Gastroesophageal sphincter (tissue), 4 donors: ENCODE measurements around the gene CH25H. TPM values are rescaled to one million over a fixed set of nuclear protein-coding genes. Genes with fewer than 3 reads are reported as not detected.

Experiments
- ATAC-seq: fragments of 150-250 bp; one replicate; pipeline ENCODE4 v1.9.1; 2016; ENCODE audit warnings: mild to moderate bottlenecking, moderate library complexity
- H3K27ac ChIP-seq, 4 donors: fragments of 200-600 bp; sonication (generic) in 3 of 4; 1 replicate in 3 of 4; 2 replicates in 1 of 4; pipeline ENCODE4 v1.5.1; 2016 to 2019
- H3K27me3 ChIP-seq: fragments of 200-600 bp; sonication (generic); one replicate; pipeline ENCODE4 v1.5.1; 2019
- H3K36me3 ChIP-seq, 2 donors: fragments of 200-600 bp; sonication (generic); one replicate each; pipeline ENCODE4 v1.5.1; 2019; ENCODE audit warnings: control low read depth in 1 of 2
- H3K4me1 ChIP-seq, 3 donors: fragments of 200-600 bp; sonication (generic); 1 replicate in 2 of 3; 2 replicates in 1 of 3; pipeline ENCODE4 v1.5.1; 2016 to 2019; ENCODE audit warnings: control low read depth in 2 of 3
- H3K4me3 ChIP-seq, 2 donors: fragments of 200-600 bp; sonication (generic); one replicate each; pipeline ENCODE4 v1.5.1; 2019; ENCODE audit warnings: mild to moderate bottlenecking in 1 of 2, moderate library complexity in 1 of 2
- H3K9me3 ChIP-seq, 3 donors: fragments of 200-600 bp; sonication (generic); one replicate each; pipeline ENCODE4 v1.5.1; 2017 to 2019; ENCODE audit warnings: control low read depth in 2 of 3
- EP300 ChIP-seq: sonication (generic); formaldehyde crosslinking; IDR thresholded peaks from one replicate; pipeline ENCODE4 v1.6.1; 2017; ENCODE audit warnings: antibody characterized with exemption, mild to moderate bottlenecking
- POLR2A ChIP-seq, 2 donors: fragments of 450-650 bp; IDR thresholded peaks; one replicate each; pipeline ENCODE4 v1.6.1; 2017; ENCODE audit warnings: antibody characterized with exemption in 2 of 2, mild to moderate bottlenecking in 2 of 2, moderate library complexity in 1 of 2
- POLR2AphosphoS5 ChIP-seq: sonication (generic); formaldehyde crosslinking; IDR thresholded peaks from one replicate; pipeline ENCODE4 v1.6.1; 2017; ENCODE audit warnings: antibody characterized with exemption
- WGBS, 2 donors: methylation state at CpG; one replicate each; pipeline ENCODE4 v1.1.5; 2018; ENCODE audit warnings: low coverage in 1 of 2; 5-methylcytosine and 5-hydroxymethylcytosine counted together
- total RNA-seq, 4 donors: library from RNA; depleted of rRNA; stranded (reverse); fragments of >200 nt; gene quantifications; one replicate each; pipeline ENCODE4 v1.1.0, GENCODE V29; 2016
- TF ChIP-seq, protein P1 (sequence below), 4 experiments: fragments of 200-600 bp in 2 of 4; fragments of 450-650 bp in 2 of 4; sonication (generic) in 1 of 4; IDR thresholded peaks; one replicate each; pipeline ENCODE4 v1.5.1; 2017 to 2019; ENCODE audit warnings: antibody characterized with exemption in 4 of 4, mild to moderate bottlenecking in 2 of 4, moderate library complexity in 2 of 4

The CH25H gene
- total RNA-seq, 4 donors from 2014 or later = 0.93 to 16.8 (median 1.5) TPM

- H3K4me3 ChIP-seq = no peak overlapping the region
- H3K4me1 ChIP-seq = no peaks in the 10 kb centered on the region
- no peak for TF ChIP-seq POLR2A (IDR thresholded peaks at IDR 0.05)
- 72 to 90% methylated on average over 3 of the region's 3 CpGs for WGBS, 2 donors
- no peak for ATAC-seq
- H3K27ac ChIP-seq = no peak overlapping the region
- H3K36me3 ChIP-seq = no peaks in the 10 kb centered on the region
- no peaks in the 10 kb centered on the region for H3K27me3 ChIP-seq
- no peaks in the 10 kb centered on the region for H3K9me3 ChIP-seq
Observed at GRCh38 chr10:89164080-89164479, 43.0 kb downstream of the CH25H start.

DNA sequence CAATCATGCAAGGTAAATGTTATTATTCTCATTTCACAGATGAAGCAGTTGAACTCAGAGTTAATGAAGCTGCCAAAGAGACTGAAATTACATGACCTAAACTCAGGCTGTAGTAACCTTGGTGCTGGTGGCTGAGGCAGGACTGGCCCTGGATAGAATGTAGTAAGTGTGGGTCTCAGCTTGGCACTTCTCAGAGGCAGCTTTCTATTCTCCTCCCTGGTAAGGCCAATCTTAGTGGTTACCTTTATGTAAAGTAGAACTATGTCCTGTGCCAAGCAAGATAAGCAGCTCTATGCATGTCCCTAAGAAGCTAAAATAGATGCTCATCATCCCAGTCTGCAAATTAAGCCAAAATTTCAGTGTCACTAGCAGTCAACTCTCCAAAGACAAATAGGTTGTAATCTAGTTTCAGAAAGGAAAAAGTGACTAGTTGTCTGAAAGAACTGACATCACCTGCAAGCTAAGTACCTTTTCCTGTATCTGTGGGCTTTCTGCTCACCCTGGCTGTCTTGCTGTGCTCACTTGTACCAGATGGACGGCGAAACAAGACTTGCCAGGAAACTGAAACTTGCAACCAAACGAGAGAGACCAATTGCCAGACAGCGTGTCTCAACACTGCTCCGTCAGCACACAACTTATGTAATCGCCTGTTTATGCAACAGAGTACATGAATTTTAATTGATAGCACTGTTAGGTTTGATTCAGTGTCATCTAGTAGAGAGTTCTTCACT lies 43.7 kb downstream of the CH25H start:
- Histone ChIP-seq H3K4me1 (no peaks in the 10 kb centered on the region), H3K36me3 (no peaks in the 10 kb centered on the region), H3K27me3 (no peaks in the 10 kb centered on the region), H3K9me3 (no peaks in the 10 kb centered on the region), H3K27ac (no peak overlapping the region), H3K4me3 (no peak overlapping the region)
- 67 to 72% methylated on average over 4 to 6 of the region's 6 CpGs for WGBS, 2 donors
- TF ChIP-seq EP300 = no peak
- no peak for TF ChIP-seq POLR2A (IDR thresholded peaks at IDR 0.05)
- no peak for TF ChIP-seq POLR2AphosphoS5
- TF ChIP-seq, protein P1, sequence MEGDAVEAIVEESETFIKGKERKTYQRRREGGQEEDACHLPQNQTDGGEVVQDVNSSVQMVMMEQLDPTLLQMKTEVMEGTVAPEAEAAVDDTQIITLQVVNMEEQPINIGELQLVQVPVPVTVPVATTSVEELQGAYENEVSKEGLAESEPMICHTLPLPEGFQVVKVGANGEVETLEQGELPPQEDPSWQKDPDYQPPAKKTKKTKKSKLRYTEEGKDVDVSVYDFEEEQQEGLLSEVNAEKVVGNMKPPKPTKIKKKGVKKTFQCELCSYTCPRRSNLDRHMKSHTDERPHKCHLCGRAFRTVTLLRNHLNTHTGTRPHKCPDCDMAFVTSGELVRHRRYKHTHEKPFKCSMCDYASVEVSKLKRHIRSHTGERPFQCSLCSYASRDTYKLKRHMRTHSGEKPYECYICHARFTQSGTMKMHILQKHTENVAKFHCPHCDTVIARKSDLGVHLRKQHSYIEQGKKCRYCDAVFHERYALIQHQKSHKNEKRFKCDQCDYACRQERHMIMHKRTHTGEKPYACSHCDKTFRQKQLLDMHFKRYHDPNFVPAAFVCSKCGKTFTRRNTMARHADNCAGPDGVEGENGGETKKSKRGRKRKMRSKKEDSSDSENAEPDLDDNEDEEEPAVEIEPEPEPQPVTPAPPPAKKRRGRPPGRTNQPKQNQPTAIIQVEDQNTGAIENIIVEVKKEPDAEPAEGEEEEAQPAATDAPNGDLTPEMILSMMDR (IDR thresholded peaks at IDR 0.05) = no peak
- ATAC-seq = peak; percentile 66

GRCh38 chr10:89162596-89162995 lies 44.5 kb downstream of the CH25H start:
- ATAC-seq = no peak
- TF ChIP-seq POLR2AphosphoS5 (no peak), EP300 (no peak), POLR2A (IDR thresholded peaks at IDR 0.05) (no peak)
- TF ChIP-seq, protein P1 (IDR thresholded peaks at IDR 0.05) = no peak

DNA sequence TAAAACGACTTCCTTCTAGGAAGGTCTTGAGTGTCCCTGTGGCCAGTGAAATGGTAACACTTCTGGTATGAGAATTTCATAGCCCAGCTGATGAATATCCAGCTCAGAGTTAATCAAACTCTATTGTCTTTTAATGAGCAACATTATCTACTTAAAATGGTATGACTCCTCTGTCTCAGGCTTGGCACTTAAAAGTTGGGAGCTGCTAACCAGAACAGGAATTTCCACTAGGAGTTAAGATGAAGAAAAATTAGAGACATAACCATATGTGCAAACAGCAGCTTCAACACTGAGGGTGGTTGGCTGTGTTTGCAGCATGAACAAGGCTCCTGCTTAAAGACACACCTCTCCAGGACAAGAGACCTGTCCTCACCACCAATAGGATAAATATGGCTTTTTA lies 46.8 kb downstream of the CH25H start:
- no peaks in the 10 kb centered on the region for H3K36me3 ChIP-seq
- no peak for ATAC-seq
- WGBS, 2 donors = 82 to 86% methylated on average over 1 of the region's 1 CpG

More at GRCh38 chr10:89162596-89162995, 44.5 kb downstream of the CH25H start:
- no peaks in the 10 kb centered on the region for H3K4me1 ChIP-seq
- no peaks in the 10 kb centered on the region for H3K9me3 ChIP-seq
- no peaks in the 10 kb centered on the region for H3K36me3 ChIP-seq
- H3K4me3 ChIP-seq = no peak overlapping the region
- no peaks in the 10 kb centered on the region for H3K27me3 ChIP-seq
- no peak overlapping the region for H3K27ac ChIP-seq

GRCh38 chr10:89159761-89160160 lies 47.4 kb downstream of the CH25H start:
- Histone ChIP-seq H3K36me3 (no peaks in the 10 kb centered on the region), H3K27ac (no peak overlapping the region), H3K27me3 (no peaks in the 10 kb centered on the region), H3K4me1 (no peaks in the 10 kb centered on the region), H3K4me3 (no peak overlapping the region), H3K9me3 (no peaks in the 10 kb centered on the region)
- no peak for TF ChIP-seq POLR2AphosphoS5
- no peak for TF ChIP-seq POLR2A (IDR thresholded peaks at IDR 0.05)
- ATAC-seq = no peak
- WGBS, 2 donors = 72 to 100% methylated on average over 1 of the region's 1 CpG

More for the DNA sequence above, 46.8 kb downstream of the CH25H start:
- no peaks in the 10 kb centered on the region for H3K9me3 ChIP-seq
- H3K27me3 ChIP-seq = no peaks in the 10 kb centered on the region
- no peak overlapping the region for H3K27ac ChIP-seq
- no peak overlapping the region for H3K4me3 ChIP-seq
- no peak for TF ChIP-seq EP300
- TF ChIP-seq, protein P1 (IDR thresholded peaks at IDR 0.05) = no peak
- no peak for TF ChIP-seq POLR2AphosphoS5
- TF ChIP-seq POLR2A (IDR thresholded peaks at IDR 0.05) = no peak
- H3K4me1 ChIP-seq = no peaks in the 10 kb centered on the region

DNA sequence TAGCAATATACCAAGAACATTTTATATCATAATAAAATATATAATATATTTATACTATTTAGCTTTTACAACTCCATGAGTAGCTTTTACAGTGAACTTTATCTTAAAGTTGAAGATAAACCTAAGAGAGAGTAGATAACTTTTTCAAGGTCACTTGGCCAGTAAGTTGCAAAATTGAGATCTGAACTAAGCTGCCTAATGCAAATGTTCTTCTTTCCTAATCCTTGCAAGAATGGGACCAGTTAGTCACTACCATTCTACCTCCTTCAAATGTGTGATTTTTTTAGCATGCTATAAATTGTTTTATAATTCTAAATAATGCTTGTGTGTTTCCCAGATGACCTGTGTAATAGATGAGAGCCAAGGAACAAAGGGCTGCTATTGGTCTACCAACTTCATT lies 47.8 kb downstream of the CH25H start:
- Histone ChIP-seq H3K4me3 (no peak overlapping the region), H3K27me3 (no peaks in the 10 kb centered on the region), H3K36me3 (no peaks in the 10 kb centered on the region), H3K27ac (no peak overlapping the region), H3K4me1 (no peaks in the 10 kb centered on the region), H3K9me3 (no peaks in the 10 kb centered on the region)
- TF ChIP-seq POLR2AphosphoS5 (no peak), EP300 (no peak), POLR2A (IDR thresholded peaks at IDR 0.05) (no peak)
- TF ChIP-seq, protein P1 (IDR thresholded peaks at IDR 0.05) = no peak
- no peak for ATAC-seq
